H1 (cell line): Measurements from ENCODE around the gene RAB3D. TPM values are rescaled to one million over a fixed set of nuclear protein-coding genes. Genes with fewer than 3 reads are reported as not detected.

Experiments
- CTCF ChIA-PET: fragments of 300-600 bp; sonication (Branson Sonifier 250); formaldehyde crosslinking; loops from one replicate; lab custom pipeline; 2021; ENCODE audit not compliant: partially characterized antibody; lab: Charles Lee
- POLR2A ChIA-PET: fragments of 300-600 bp; sonication (Branson Sonifier 250); formaldehyde crosslinking; loops from one replicate; lab custom pipeline; 2021; ENCODE audit warnings: inconsistent platforms; ENCODE audit not compliant: partially characterized antibody; lab: Charles Lee
- DNase-seq, 2 experiments: peaks; one replicate each; pipeline versions ENCODE4 v3.0.0 to v3.0.0-alpha.2; 2010 to 2022; ENCODE audit warnings: low spot score in 2 of 2, low read depth in 1 of 2, mixed read lengths in 1 of 2
- FAIRE-seq: peaks from 2 replicates; lab custom pipeline; 2011; peaks lifted over from hg19 to GRCh38; lab: Jason Lieb, UNC
- H2AFZ ChIP-seq: 2 replicates; pipeline ENCODE4 v1.8.1; 2012; ENCODE audit warnings: low read length, inconsistent platforms
- H2AK5ac ChIP-seq: 2 replicates; pipeline ENCODE4 v1.6.1; 2013; ENCODE audit warnings: low read depth, low read length
- H2BK120ac ChIP-seq: replicated peaks from 2 replicates; pipeline ENCODE3; 2013; ENCODE audit warnings: low read depth, low read length, inconsistent platforms
- H2BK12ac ChIP-seq: 2 replicates; pipeline ENCODE4 v1.6.1; 2013; ENCODE audit warnings: low read depth, low read length
- H2BK15ac ChIP-seq: 2 replicates; pipeline ENCODE4 v1.6.1; 2013; ENCODE audit warnings: low read length
- H2BK20ac ChIP-seq: 2 replicates; pipeline ENCODE4 v1.6.1; 2013; ENCODE audit warnings: low read length
- H2BK5ac ChIP-seq: 2 replicates; pipeline ENCODE4 v1.6.1; 2013; ENCODE audit warnings: low read depth, low read length
- H3K14ac ChIP-seq: 2 replicates; pipeline ENCODE4 v1.6.1; 2013; ENCODE audit warnings: inconsistent platforms; ENCODE audit not compliant: insufficient read length
- H3K18ac ChIP-seq: 2 replicates; pipeline ENCODE4 v1.6.1; 2013; ENCODE audit warnings: low read length; ENCODE audit errors: extremely low read depth
- H3K23ac ChIP-seq: 2 replicates; pipeline ENCODE4 v1.6.1; 2013; ENCODE audit warnings: inconsistent platforms; ENCODE audit not compliant: insufficient read length
- H3K23me2 ChIP-seq: 2 replicates; pipeline ENCODE4 v1.6.1; 2013; ENCODE audit warnings: low read depth, low read length
- H3K27ac ChIP-seq: 2 replicates; pipeline ENCODE4 v1.6.1; 2011; ENCODE audit warnings: low read depth, low read length, inconsistent platforms
- H3K27me3 ChIP-seq, 4 experiments: replicated peaks in 1 of 4; 1 replicate in 1 of 4; 2 replicates in 3 of 4; pipeline versions ENCODE4 v1.6.1 to v1.8.1; 2011 to 2013; ENCODE audit warnings: low read length in 3 of 4, mild to moderate bottlenecking in 3 of 4, inconsistent platforms in 2 of 4, mixed read lengths in 2 of 4, moderate library complexity in 1 of 4; ENCODE audit not compliant: control insufficient read depth in 3 of 4, insufficient read depth in 3 of 4; ENCODE audit errors: extremely low read depth in 1 of 4
- H3K36me3 ChIP-seq, 4 experiments: 2 replicates each; pipeline versions ENCODE4 v1.6.1 to v1.8.1; 2011 to 2013; ENCODE audit warnings: mild to moderate bottlenecking in 4 of 4, low read length in 3 of 4, moderate library complexity in 2 of 4, control low read depth in 1 of 4, inconsistent platforms in 1 of 4; ENCODE audit not compliant: insufficient read depth in 4 of 4, control insufficient read depth in 2 of 4
- H3K4ac ChIP-seq: replicated peaks from 2 replicates; pipeline ENCODE3; 2013; ENCODE audit warnings: low read length, low read depth, mixed read lengths, inconsistent platforms; ENCODE audit not compliant: insufficient read length
- H3K4me1 ChIP-seq, 4 experiments: replicated peaks in 1 of 4; 1 replicate in 1 of 4; 2 replicates in 3 of 4; pipeline versions ENCODE4 v1.6.1 to v1.8.1; 2011 to 2013; ENCODE audit warnings: low read length in 3 of 4, inconsistent platforms in 2 of 4, mixed read lengths in 1 of 4; ENCODE audit not compliant: insufficient read depth in 4 of 4, control insufficient read depth in 3 of 4
- H3K4me2 ChIP-seq, 2 experiments: 2 replicates each; pipeline versions ENCODE4 v1.6.1 to v1.8.1; 2011 to 2013; ENCODE audit warnings: low read depth in 2 of 2, low read length in 2 of 2, control low read depth in 1 of 2, inconsistent platforms in 1 of 2, mild to moderate bottlenecking in 1 of 2; ENCODE audit not compliant: insufficient read depth in 1 of 2
- H3K4me3 ChIP-seq, 4 experiments: fragments of 200-600, 300-600 bp in 1 of 4; sonication (generic), shearing (Covaris generic), sonication (Bioruptor Twin) in 1 of 4; 2 replicates each; pipeline versions ENCODE4 v1.5.1 to v1.8.1; 2011 to 2016; ENCODE audit warnings: low read length in 4 of 4, low read depth in 3 of 4, control low read depth in 2 of 4, inconsistent platforms in 2 of 4, mild to moderate bottlenecking in 2 of 4, mixed read lengths in 1 of 4, moderate library complexity in 1 of 4; ENCODE audit not compliant: insufficient read depth in 2 of 4; ENCODE audit errors: extremely low read depth in 1 of 4
- H3K56ac ChIP-seq: replicated peaks from 2 replicates; pipeline ENCODE3; 2013; ENCODE audit warnings: low read depth, mild to moderate bottlenecking, mixed read lengths, low read length, inconsistent platforms; ENCODE audit not compliant: insufficient read length
- H3K79me1 ChIP-seq: 2 replicates; pipeline ENCODE4 v1.6.1; 2013; ENCODE audit warnings: low read depth, low read length, control low read depth
- H3K79me2 ChIP-seq, 2 experiments: 2 replicates each; pipeline versions ENCODE4 v1.6.1 to v1.8.1; 2012 to 2013; ENCODE audit warnings: low read length in 2 of 2, mild to moderate bottlenecking in 2 of 2, inconsistent platforms in 1 of 2; ENCODE audit not compliant: insufficient read depth in 2 of 2, control insufficient read depth in 1 of 2
- H3K9ac ChIP-seq, 4 experiments: replicated peaks in 1 of 4; 1 replicate in 1 of 4; 2 replicates in 3 of 4; pipeline versions ENCODE4 v1.6.1 to v1.8.1; 2011 to 2013; ENCODE audit warnings: low read depth in 3 of 4, low read length in 3 of 4, control low read depth in 2 of 4, mild to moderate bottlenecking in 2 of 4, moderate library complexity in 2 of 4, inconsistent platforms in 1 of 4; ENCODE audit errors: extremely low read depth in 1 of 4
- H3K9me3 ChIP-seq, 2 experiments: 2 replicates each; pipeline versions ENCODE4 v1.6.1 to v1.8.1; 2012 to 2013; ENCODE audit warnings: mild to moderate bottlenecking in 2 of 2, moderate library complexity in 2 of 2, control low read depth in 1 of 2, inconsistent platforms in 1 of 2, low read depth in 1 of 2, low read length in 1 of 2, mixed read lengths in 1 of 2; ENCODE audit not compliant: insufficient read depth in 2 of 2
- H4K20me1 ChIP-seq, 2 experiments: replicated peaks in 1 of 2; 2 replicates each; pipeline versions ENCODE3 to v1.8.1; 2011 to 2013; ENCODE audit warnings: inconsistent platforms in 2 of 2, low read length in 2 of 2, mild to moderate bottlenecking in 1 of 2; ENCODE audit not compliant: insufficient read depth in 2 of 2, control insufficient read depth in 1 of 2
- H4K5ac ChIP-seq: 2 replicates; pipeline ENCODE4 v1.6.1; 2013; ENCODE audit warnings: low read length, low read depth, mixed read lengths, inconsistent platforms; ENCODE audit not compliant: insufficient read length
- H4K8ac ChIP-seq: 2 replicates; pipeline ENCODE4 v1.8.0; 2013; ENCODE audit warnings: mild to moderate bottlenecking, moderate library complexity, low read length, inconsistent platforms; ENCODE audit not compliant: insufficient read depth; ENCODE audit errors: extremely low read depth
- H4K91ac ChIP-seq: replicated peaks from 2 replicates; pipeline ENCODE3; 2013; ENCODE audit warnings: low read length, mixed read lengths, inconsistent platforms; ENCODE audit not compliant: insufficient read length
- ASH2L ChIP-seq: fragments of 200-600, 300-600 bp; sonication (generic); IDR thresholded peaks from one replicate; pipeline ENCODE4 v1.7.1; 2017; ENCODE audit warnings: low read length
- CTBP2 ChIP-seq: IDR thresholded peaks from 2 replicates; pipeline ENCODE4 v1.7.0; 2011; ENCODE audit warnings: borderline replicate concordance, mild to moderate bottlenecking, moderate library complexity, mixed read lengths, low read length; ENCODE audit not compliant: insufficient read depth, insufficient read length
- E2F6 ChIP-seq: IDR thresholded peaks from 2 replicates; pipeline ENCODE4 v1.6.1; 2012; ENCODE audit warnings: inconsistent platforms
- HDAC2 ChIP-seq, 2 experiments: fragments of 300-600 bp in 1 of 2; sonication (generic) in 1 of 2; IDR thresholded peaks; 2 replicates each; pipeline ENCODE4 v1.6.1; 2011 to 2012; ENCODE audit warnings: low read depth in 2 of 2, low read length in 2 of 2, mild to moderate bottlenecking in 2 of 2, moderate library complexity in 2 of 2, borderline replicate concordance in 1 of 2, inconsistent platforms in 1 of 2
- KDM1A ChIP-seq: fragments of 200-600, 300-600 bp; sonication (generic); IDR thresholded peaks from 2 replicates; pipeline ENCODE4 v1.7.1; 2016; ENCODE audit warnings: mild to moderate bottlenecking, low read length, borderline replicate concordance
- POLR2A ChIP-seq, 2 experiments: IDR thresholded peaks; 1 replicate in 1 of 2; 2 replicates in 1 of 2; pipeline ENCODE4 v1.6.1; 2011; ENCODE audit warnings: low read depth in 2 of 2, low read length in 2 of 2, mild to moderate bottlenecking in 2 of 2; ENCODE audit errors: control extremely low read depth in 1 of 2
- RAD21 ChIP-seq, 2 experiments: IDR thresholded peaks in 1 of 2; conservative IDR thresholded peaks in 1 of 2; 2 replicates each; pipeline ENCODE4 v1.6.1; 2011; ENCODE audit warnings: low read depth in 2 of 2, low read length in 2 of 2, improper control_type of control experiment in 1 of 2, inconsistent platforms in 1 of 2, mild to moderate bottlenecking in 1 of 2, moderate library complexity in 1 of 2
- RBBP5 ChIP-seq: IDR thresholded peaks from 2 replicates; pipeline ENCODE4 v1.7.1; 2012; ENCODE audit warnings: low read depth, mild to moderate bottlenecking, inconsistent platforms, low read length, moderate library complexity, borderline replicate concordance
- YY1 ChIP-seq: IDR thresholded peaks from 2 replicates; pipeline ENCODE4 v1.6.1; 2011; ENCODE audit warnings: low read depth, mild to moderate bottlenecking, low read length
- WGBS, 2 experiments: shearing (Covaris generic) in 1 of 2; methylation state at CpG; one replicate each; pipeline versions ENCODE4 v1.1.6 to v1.1.7; 2013 to 2015; ENCODE audit warnings: low lambda C conversion rate in 2 of 2, mixed read lengths in 2 of 2, inconsistent platforms in 1 of 2, low coverage in 1 of 2, missing lambda C conversion rate in 1 of 2; ENCODE audit not compliant: insufficient replicate concordance in 2 of 2, insufficient coverage in 1 of 2, insufficient read length in 1 of 2; ENCODE audit errors: extremely low coverage in 1 of 2, missing lambda C conversion rate in 1 of 2; 5-methylcytosine and 5-hydroxymethylcytosine counted together
- polyA plus RNA-seq, 7 experiments: library from polyadenylated mRNA; depleted of rRNA in 3 of 7; stranded (reverse) in 5 of 7; unstranded in 2 of 7; fragments of >200 nt in 5 of 7; fragments of 200-250 nt in 2 of 7; gene quantifications; 1 replicate in 5 of 7; 2 replicates in 1 of 7; 4 replicates in 1 of 7; pipeline versions ENCODE4 v1.2.1 to v1.2.3, GENCODE V29; 2011 to 2013; ENCODE audit warnings: missing spikeins in 2 of 7, mixed read lengths in 2 of 7
- total RNA-seq: library from RNA; stranded (reverse); fragmentation: NEBNext Ultra II Directional; extraction: Animal tissue kit (Norgen Biotek cat#: 25700); gene quantifications from 2 replicates; pipeline ENCODE4 v1.2.1, GENCODE V29; 2021

RAB3D gene
- total and polyA plus RNA-seq, 2 of the 8 experiments (the other 6 are each of a cell fraction or from before 2014, with no cell fraction given): 17.8 to 23.8 TPM

- H3K4me1 ChIP-seq: peaks cover 0 to 11% (median 5%) of the 10 kb centered on the region in 4 experiments; a peak in 5 of 7 replicates
- H3K79me2 ChIP-seq: no peaks in the 10 kb centered on the region
- no peak overlapping the region for H2AFZ ChIP-seq
- peak overlapping the region; percentile 86 to 90 for H3K4me2 ChIP-seq
- H2BK15ac ChIP-seq: no peak overlapping the region
- no peak overlapping the region for H3K27ac ChIP-seq
- H3K56ac ChIP-seq: peak overlapping the region; percentile 12
- no peak overlapping the region for H3K14ac ChIP-seq
- H2BK5ac ChIP-seq: no peak overlapping the region
- no peaks in the 10 kb centered on the region for H3K9me3 ChIP-seq
- H3K36me3 ChIP-seq: no peaks in the 10 kb centered on the region
- H3K18ac ChIP-seq: no peak overlapping the region; the same call in none of the 2 replicates
- no peak overlapping the region for H2AK5ac ChIP-seq
- H4K5ac ChIP-seq: no peak overlapping the region
- peak overlapping the region; percentile 60 to 78 (median 61) for H3K4me3 ChIP-seq
- CTCF ChIA-PET: interaction anchor here (0.6 to 16.8 kb wide), 41 partner anchors 8 to 673 kb away, joined by 3 to 197 read pairs (median 4); partner anchors contain the start of genes CCDC159, CNN1, ODAD3 and PRKCSH
- no peak overlapping the region for H4K91ac ChIP-seq
- DNase-seq (peak in 1 of 2 experiments; percentile 94), FAIRE-seq (no peak)
- no peak overlapping the region; a peak in 1 of 7 replicates for H3K9ac ChIP-seq
- 0 out of 2 replicates have a peak, but pooled peaks cover 2% of the 10 kb centered on the region for H3K79me1 ChIP-seq
- H3K4ac ChIP-seq: peak overlapping the region; percentile 25
- no peaks in the 10 kb centered on the region for H3K27me3 ChIP-seq
- no peak overlapping the region for H4K8ac ChIP-seq
- WGBS, 2 experiments: 4% methylated on average over 29 of the region's 65 CpGs; no CpG with 5 or more reads in 1 of the 2 experiments
- H3K23ac ChIP-seq: no peak overlapping the region
- H2BK20ac ChIP-seq: no peak overlapping the region
- peaks cover 24% of the 10 kb centered on the region for H3K23me2 ChIP-seq
- POLR2A ChIA-PET: interaction anchor here (0.7 to 4.7 kb wide), 23 partner anchors 8 to 1228 kb away, joined by 3 to 48 read pairs (median 4); partner anchors contain the start of genes CCDC159, ELAVL3, RAB3D and RGL3
- H2BK120ac ChIP-seq: no peak overlapping the region
- H4K20me1 ChIP-seq: peaks cover 2 to 4% of the 10 kb centered on the region in 2 experiments
- H2BK12ac ChIP-seq: no peak overlapping the region
- TF ChIP-seq KDM1A: peak; percentile 95
- TF ChIP-seq RBBP5: peak; percentile 1; the same call in 1 of the 2 replicates
- TF ChIP-seq CTBP2: no peak
- peak; percentile 27 for TF ChIP-seq ASH2L
- 0 out of 2 replicates have a peak, but pooled peaks have one; percentile 8 for TF ChIP-seq YY1
- TF ChIP-seq RAD21 (IDR thresholded peaks at IDR 0.05 in 1 of 2, conservative IDR thresholded peaks at IDR 0.05 in 1 of 2; ENCODE audit: low read depth in 2 of 2, low read length in 2 of 2): peak; percentile 43 to 54
- TF ChIP-seq POLR2A (IDR thresholded peaks at IDR 0.05; ENCODE audit: control extremely low read depth in 1 of 2, low read depth in 2 of 2, low read length in 2 of 2): peak in 1 of 2 experiments; percentile 32; a peak in 1 of 3 replicates
- TF ChIP-seq E2F6: peak; percentile 54
- TF ChIP-seq HDAC2 (IDR thresholded peaks at IDR 0.05; ENCODE audit: borderline replicate concordance in 1 of 2, low read depth in 2 of 2, low read length in 2 of 2): 0 out of 4 replicates have a peak, but pooled peaks of 1 of the 2 experiments have one; percentile 47
Observed at GRCh38 chr19:11382898-11383705, 43.6 kb upstream of the RAB3D start.
